ENCODE measurements around the gene NCAN. TPM values are rescaled to one million over a fixed set of nuclear protein-coding genes. Genes with fewer than 3 reads are reported as not detected.
"Not testable (repeated sequence)": the region's sequence is repeated elsewhere in the genome, so short reads cannot be mapped to it uniquely, and the experiment has no call there.

The NCAN gene
- total RNA-seq, 1 experiment from 2014 or later, result 0.15 TPM

DNA sequence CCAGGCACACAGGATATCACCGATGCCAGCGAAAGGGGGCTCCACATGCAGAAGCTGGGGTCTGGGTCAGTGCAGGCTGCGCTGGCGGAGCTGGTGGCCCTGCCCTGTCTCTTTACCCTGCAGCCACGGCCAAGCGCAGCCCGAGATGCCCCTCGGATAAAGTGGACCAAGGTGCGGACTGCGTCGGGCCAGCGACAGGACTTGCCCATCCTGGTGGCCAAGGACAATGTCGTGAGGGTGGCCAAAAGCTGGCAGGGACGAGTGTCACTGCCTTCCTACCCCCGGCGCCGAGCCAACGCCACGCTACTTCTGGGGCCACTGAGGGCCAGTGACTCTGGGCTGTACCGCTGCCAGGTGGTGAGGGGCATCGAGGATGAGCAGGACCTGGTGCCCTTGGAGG is 7.2 kb downstream of the NCAN start:
- H3K27ac ChIP-seq (ENCODE audit: low read length), result no peak overlapping the region
- DNase-seq (ENCODE audit: low read depth, low spot score) (no peak), ATAC-seq (no peak)
- H3K27me3 ChIP-seq (ENCODE audit: control insufficient read depth, insufficient read depth, low read length), result no peaks in the 10 kb centered on the region
- POLR2A ChIA-PET, result no interaction called here
- in situ Hi-C loops (cut with HindIII; ENCODE audit: low pct_unique_long_range_greater_than_20kb, low sequenced_read_pairs) (no loop called here), intact Hi-C loops (cut with micrococcal nuclease; ENCODE audit: unreplicated experiment) (no loop called here)
- CTCF ChIA-PET, result interaction anchor here (0.7 kb wide), 1 partner anchor 95 kb away, joined by 10 read pairs; no protein-coding TSS in a partner anchor
- BruUV-seq (replicated peaks), result no TSS peak
- no peaks in the 10 kb centered on the region for H3K4me1 ChIP-seq (ENCODE audit: control insufficient read depth, insufficient read depth, low read length)
- H3K36me3 ChIP-seq (ENCODE audit: control insufficient read depth, insufficient read depth, low read length), result no peaks in the 10 kb centered on the region
- no peaks in the 10 kb centered on the region for H3K9me3 ChIP-seq (ENCODE audit: control insufficient read depth, insufficient read depth, low read depth, low read length)
- TF ChIP-seq, protein P1, sequence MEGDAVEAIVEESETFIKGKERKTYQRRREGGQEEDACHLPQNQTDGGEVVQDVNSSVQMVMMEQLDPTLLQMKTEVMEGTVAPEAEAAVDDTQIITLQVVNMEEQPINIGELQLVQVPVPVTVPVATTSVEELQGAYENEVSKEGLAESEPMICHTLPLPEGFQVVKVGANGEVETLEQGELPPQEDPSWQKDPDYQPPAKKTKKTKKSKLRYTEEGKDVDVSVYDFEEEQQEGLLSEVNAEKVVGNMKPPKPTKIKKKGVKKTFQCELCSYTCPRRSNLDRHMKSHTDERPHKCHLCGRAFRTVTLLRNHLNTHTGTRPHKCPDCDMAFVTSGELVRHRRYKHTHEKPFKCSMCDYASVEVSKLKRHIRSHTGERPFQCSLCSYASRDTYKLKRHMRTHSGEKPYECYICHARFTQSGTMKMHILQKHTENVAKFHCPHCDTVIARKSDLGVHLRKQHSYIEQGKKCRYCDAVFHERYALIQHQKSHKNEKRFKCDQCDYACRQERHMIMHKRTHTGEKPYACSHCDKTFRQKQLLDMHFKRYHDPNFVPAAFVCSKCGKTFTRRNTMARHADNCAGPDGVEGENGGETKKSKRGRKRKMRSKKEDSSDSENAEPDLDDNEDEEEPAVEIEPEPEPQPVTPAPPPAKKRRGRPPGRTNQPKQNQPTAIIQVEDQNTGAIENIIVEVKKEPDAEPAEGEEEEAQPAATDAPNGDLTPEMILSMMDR (IDR thresholded peaks at IDR 0.05), result no peak
- TF ChIP-seq SIN3A (IDR thresholded peaks at IDR 0.05; ENCODE audit: borderline replicate concordance, insufficient read depth, low read depth, low read length) (no peak), POLR2AphosphoS5 (IDR thresholded peaks at IDR 0.05; ENCODE audit: low read depth, low read length) (no peak)
- H3K4me3 ChIP-seq (ENCODE audit: low read depth in 2 of 2, low read length in 2 of 2), result no peak overlapping the region

DNA sequence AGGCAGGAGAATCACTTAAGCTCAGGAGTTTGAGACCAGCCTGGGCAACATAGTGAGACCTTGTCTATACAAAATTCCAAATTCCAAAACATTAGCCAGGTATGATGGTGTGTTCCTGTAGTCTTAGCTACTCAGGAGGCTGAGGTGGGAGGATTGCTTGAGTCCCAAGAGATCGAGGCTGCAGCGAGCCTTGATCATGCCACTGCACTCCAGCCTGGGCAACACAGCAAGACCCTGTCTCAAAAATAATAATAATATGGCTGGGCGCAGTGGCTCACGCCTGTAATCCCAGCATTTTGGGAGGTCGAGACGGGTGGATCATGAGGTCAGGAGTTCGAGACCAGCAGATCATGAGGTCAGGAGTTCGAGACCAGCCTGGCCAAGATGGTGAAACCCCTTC is 9.2 kb downstream of the NCAN start:
- CTCF ChIA-PET, result interaction anchor here (0.6 kb wide), 1 partner anchor 124 kb away, joined by 9 read pairs; no protein-coding TSS in a partner anchor
- intact Hi-C loops (cut with micrococcal nuclease; ENCODE audit: unreplicated experiment); in situ Hi-C loops (cut with HindIII; ENCODE audit: low pct_unique_long_range_greater_than_20kb, low sequenced_read_pairs); ATAC-seq; H3K4me3 ChIP-seq (ENCODE audit: low read depth in 2 of 2, low read length in 2 of 2); H3K27me3 ChIP-seq (ENCODE audit: control insufficient read depth, insufficient read depth, low read length); H3K36me3 ChIP-seq (ENCODE audit: control insufficient read depth, insufficient read depth, low read length); H3K4me1 ChIP-seq (ENCODE audit: control insufficient read depth, insufficient read depth, low read length); H3K9me3 ChIP-seq (ENCODE audit: control insufficient read depth, insufficient read depth, low read depth, low read length); DNase-seq (ENCODE audit: low read depth, low spot score); H3K27ac ChIP-seq (ENCODE audit: low read length); POLR2A ChIA-PET; BruUV-seq (replicated peaks): not testable (repeated sequence)

DNA sequence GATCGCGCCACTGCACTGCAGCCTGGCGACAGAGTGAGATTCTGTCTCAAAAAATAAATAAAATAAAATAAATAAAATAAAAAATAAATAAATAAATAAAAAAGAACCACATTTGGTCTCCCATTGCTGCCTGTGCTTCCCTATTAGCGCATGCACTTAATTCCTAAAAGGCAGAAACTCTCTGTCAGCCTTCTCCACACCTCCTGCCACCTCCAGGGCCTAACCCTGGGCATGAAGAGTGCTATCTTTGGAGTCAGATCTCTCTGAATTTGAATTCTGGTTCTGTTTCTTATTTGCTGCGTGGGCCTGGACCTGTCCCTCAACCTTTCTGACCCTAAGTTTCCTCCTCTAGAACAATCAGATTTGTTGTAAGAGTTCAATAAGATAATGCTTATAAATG is 11.3 kb downstream of the NCAN start:
- TF ChIP-seq, protein P1 (IDR thresholded peaks at IDR 0.05), result no peak
- TF ChIP-seq TCF7L2 (IDR thresholded peaks at IDR 0.05; ENCODE audit: low read depth, low read length) (no peak), SIN3A (IDR thresholded peaks at IDR 0.05; ENCODE audit: borderline replicate concordance, insufficient read depth, low read depth, low read length) (no peak), POLR2AphosphoS5 (IDR thresholded peaks at IDR 0.05; ENCODE audit: low read depth, low read length) (no peak)
- TF ChIP-seq, protein P2, sequence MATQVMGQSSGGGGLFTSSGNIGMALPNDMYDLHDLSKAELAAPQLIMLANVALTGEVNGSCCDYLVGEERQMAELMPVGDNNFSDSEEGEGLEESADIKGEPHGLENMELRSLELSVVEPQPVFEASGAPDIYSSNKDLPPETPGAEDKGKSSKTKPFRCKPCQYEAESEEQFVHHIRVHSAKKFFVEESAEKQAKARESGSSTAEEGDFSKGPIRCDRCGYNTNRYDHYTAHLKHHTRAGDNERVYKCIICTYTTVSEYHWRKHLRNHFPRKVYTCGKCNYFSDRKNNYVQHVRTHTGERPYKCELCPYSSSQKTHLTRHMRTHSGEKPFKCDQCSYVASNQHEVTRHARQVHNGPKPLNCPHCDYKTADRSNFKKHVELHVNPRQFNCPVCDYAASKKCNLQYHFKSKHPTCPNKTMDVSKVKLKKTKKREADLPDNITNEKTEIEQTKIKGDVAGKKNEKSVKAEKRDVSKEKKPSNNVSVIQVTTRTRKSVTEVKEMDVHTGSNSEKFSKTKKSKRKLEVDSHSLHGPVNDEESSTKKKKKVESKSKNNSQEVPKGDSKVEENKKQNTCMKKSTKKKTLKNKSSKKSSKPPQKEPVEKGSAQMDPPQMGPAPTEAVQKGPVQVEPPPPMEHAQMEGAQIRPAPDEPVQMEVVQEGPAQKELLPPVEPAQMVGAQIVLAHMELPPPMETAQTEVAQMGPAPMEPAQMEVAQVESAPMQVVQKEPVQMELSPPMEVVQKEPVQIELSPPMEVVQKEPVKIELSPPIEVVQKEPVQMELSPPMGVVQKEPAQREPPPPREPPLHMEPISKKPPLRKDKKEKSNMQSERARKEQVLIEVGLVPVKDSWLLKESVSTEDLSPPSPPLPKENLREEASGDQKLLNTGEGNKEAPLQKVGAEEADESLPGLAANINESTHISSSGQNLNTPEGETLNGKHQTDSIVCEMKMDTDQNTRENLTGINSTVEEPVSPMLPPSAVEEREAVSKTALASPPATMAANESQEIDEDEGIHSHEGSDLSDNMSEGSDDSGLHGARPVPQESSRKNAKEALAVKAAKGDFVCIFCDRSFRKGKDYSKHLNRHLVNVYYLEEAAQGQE (IDR thresholded peaks at IDR 0.05; ENCODE audit: insufficient read depth in 1 of 2, low read depth in 2 of 2, low read length in 1 of 2), result no peak
- DNase-seq (ENCODE audit: low read depth, low spot score) (no peak), ATAC-seq (no peak)
- Histone ChIP-seq H3K4me3 (ENCODE audit: low read depth in 2 of 2, low read length in 2 of 2) (no peak overlapping the region), H3K36me3 (ENCODE audit: control insufficient read depth, insufficient read depth, low read length) (no peaks in the 10 kb centered on the region), H3K4me1 (ENCODE audit: control insufficient read depth, insufficient read depth, low read length) (peaks cover 4% of the 10 kb centered on the region; the same call in 1 of the 2 replicates), H3K27ac (ENCODE audit: low read length) (no peak overlapping the region), H3K27me3 (ENCODE audit: control insufficient read depth, insufficient read depth, low read length) (no peaks in the 10 kb centered on the region), H3K9me3 (ENCODE audit: control insufficient read depth, insufficient read depth, low read depth, low read length) (no peaks in the 10 kb centered on the region)
- in situ Hi-C loops (cut with HindIII; ENCODE audit: low pct_unique_long_range_greater_than_20kb, low sequenced_read_pairs), result no loop called here
- CTCF ChIA-PET, result no interaction called here
- POLR2A ChIA-PET, result no interaction called here
- BruUV-seq (replicated peaks), result no TSS peak
- intact Hi-C loops (cut with micrococcal nuclease; ENCODE audit: unreplicated experiment), result no loop called here
